ENCODE measurements around the gene AUTS2.

The AUTS2 gene

DNA sequence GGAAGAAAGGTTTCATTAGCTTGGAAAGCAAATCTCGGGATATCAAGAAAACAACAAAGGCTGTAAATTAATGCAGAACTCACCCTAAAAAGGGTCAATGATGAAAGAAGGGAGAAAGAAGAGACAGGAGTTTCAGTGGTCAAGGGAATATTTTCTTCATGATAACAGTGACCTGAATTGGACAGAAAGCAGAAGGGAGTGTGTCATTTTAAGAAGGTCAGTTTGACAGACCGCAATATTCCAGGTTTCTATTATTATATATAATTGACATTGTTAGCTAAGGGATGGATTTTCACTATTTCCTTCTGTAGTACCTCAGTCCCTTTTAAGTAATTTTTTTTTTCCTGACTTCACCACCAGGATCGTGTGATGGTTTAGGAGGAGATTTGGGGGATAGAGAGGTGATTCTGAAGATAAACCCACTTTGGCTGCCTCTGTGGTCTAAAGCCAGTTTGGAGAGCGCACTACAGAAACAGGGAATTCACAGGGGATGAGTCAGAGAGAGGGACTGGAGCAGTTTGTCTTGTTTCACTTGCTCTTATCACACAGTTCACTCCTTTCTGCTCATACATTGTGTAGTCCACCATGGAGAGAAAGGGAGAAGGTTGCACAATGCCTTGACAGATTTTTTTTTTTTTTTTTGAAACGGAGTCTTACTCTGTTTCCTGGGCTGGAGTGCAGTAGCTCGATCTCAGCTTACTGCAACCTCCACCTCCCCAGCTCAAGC, 417.9 kb downstream of the AUTS2 start:
- TF ChIP-seq GATA3 (IDR thresholded peaks at IDR 0.05; ENCODE audit: low read depth, low read length) (no peak), GATA2 (IDR thresholded peaks at IDR 0.05; ENCODE audit: low read depth, low read length) (no peak)

DNA sequence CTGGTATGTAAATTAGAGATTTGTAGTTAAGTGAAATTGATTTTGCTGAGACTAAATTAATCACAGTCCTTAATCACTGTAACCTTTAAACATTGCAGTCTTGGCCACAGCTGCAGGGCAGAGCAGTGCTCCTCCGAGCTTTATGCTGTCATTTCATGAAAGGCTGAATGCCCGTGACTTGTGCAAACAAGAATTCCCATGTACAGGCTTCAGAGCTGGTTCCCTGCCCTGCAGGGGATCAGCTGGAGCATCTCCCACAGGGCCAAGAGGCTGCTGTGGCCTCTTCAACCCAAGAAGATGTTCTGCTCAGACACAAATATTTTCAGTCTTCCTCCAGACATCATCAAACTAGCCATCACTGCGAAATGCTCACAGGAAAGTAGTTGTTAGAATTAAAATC, 419.1 kb downstream of the AUTS2 start:
- TF ChIP-seq GATA3 (IDR thresholded peaks at IDR 0.05; ENCODE audit: low read depth, low read length) (no peak), GATA2 (IDR thresholded peaks at IDR 0.05; ENCODE audit: low read depth, low read length) (no peak)

DNA sequence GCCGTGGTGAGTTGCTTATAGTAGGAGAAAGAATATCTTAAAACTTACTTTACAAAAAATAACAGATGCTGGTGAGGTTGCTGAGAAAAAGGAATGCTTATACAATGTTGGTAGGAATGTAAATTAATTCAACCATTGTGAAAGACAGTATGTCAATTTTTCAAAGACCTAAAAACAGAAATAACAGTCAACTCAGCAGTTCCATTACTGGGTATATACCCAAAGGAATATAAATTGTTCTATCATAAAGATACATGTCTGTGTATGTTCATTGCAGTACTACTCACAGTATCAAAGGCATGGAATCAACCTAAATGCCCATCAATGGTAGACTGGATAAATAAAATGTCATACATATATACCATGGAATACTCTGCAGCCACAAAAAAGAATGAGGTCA, 420.4 kb downstream of the AUTS2 start:
- no peak for TF ChIP-seq GATA2 (IDR thresholded peaks at IDR 0.05; ENCODE audit: low read depth, low read length)
- no peak for TF ChIP-seq GATA3 (IDR thresholded peaks at IDR 0.05; ENCODE audit: low read depth, low read length)

DNA sequence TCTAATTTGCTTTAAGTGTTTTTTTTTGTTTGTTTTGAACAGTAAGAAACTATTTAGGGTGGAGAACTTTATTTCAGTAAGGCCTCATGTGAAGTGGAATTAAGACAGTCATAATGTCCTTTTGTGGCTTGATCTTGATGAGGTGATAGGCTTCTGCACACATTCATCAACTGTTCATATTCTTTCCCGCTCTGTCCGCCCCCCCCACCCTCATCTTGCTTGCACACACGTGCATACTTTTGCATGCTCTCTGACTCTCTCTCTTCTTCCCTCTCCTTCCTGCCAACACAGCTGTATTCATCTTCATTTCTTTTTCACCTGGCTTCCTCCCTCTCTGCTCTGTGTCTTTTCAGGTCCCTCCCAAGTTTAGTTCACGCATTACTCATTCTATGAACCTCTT, 429.6 kb downstream of the AUTS2 start:
- TF ChIP-seq GATA3 (IDR thresholded peaks at IDR 0.05; ENCODE audit: low read depth, low read length) (no peak), GATA2 (IDR thresholded peaks at IDR 0.05; ENCODE audit: low read depth, low read length) (no peak)

DNA sequence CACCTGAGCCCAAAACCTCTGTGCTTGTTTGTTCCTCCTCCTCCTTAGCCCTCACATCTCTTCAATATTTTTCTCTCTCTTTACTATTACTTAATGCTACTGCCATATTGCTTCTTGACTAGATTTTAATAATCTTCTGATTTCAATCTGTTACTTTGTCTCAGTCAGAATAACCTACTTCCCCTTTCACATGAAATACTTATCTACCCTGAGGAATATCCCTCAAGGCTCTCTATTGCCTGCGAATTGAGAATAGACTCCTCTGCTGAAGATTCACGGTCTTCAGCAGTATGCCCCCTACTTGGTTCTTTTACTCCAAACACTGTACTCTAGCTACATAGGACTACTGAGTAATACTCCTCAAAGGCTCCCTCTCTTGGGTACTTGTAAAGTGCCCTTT, 430.3 kb downstream of the AUTS2 start:
- TF ChIP-seq GATA2 (IDR thresholded peaks at IDR 0.05; ENCODE audit: low read depth, low read length), result no peak
- TF ChIP-seq GATA3 (IDR thresholded peaks at IDR 0.05; ENCODE audit: low read depth, low read length), result no peak

DNA sequence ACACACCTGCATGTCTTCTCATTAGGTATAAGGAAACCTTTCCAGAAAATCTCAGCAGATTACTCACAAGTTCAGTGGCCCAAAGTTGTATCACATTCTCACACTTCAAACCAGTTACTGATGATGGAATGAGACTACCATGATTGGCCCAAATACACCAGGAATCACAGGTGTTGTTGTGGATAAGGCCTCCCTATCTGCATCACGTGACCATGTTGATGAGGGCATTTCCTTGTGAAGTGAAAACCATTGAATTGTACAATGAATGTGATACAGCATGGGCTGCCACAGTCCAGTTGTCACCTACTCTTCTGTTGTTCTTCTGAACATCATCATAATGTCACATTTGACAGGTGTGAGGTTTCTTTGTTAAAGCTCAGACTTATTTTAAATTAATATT, 431.7 kb downstream of the AUTS2 start:
- TF ChIP-seq GATA3 (IDR thresholded peaks at IDR 0.05; ENCODE audit: low read depth, low read length) (no peak), GATA2 (IDR thresholded peaks at IDR 0.05; ENCODE audit: low read depth, low read length) (no peak)

DNA sequence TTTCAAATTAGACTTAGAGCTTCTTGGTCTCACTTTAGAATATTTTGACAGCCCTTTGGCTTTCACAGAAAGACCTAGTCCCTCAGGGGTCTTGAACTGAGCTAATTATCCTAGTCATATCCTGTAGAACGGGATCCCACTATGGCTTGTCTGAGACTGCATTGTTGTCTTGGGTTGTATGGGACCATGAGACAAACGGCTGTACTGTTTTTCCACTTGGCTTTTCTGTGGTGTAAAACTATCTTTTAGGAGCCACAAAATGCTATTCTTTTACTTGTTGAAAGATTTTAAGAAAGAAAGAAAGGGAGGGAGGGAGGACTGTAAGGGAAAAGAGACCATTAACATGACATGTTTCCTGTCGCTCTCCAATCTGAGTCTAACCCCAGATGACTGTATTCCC, 432.5 kb downstream of the AUTS2 start:
- no peak for TF ChIP-seq GATA3 (IDR thresholded peaks at IDR 0.05; ENCODE audit: low read depth, low read length)
- no peak for TF ChIP-seq GATA2 (IDR thresholded peaks at IDR 0.05; ENCODE audit: low read depth, low read length)

DNA sequence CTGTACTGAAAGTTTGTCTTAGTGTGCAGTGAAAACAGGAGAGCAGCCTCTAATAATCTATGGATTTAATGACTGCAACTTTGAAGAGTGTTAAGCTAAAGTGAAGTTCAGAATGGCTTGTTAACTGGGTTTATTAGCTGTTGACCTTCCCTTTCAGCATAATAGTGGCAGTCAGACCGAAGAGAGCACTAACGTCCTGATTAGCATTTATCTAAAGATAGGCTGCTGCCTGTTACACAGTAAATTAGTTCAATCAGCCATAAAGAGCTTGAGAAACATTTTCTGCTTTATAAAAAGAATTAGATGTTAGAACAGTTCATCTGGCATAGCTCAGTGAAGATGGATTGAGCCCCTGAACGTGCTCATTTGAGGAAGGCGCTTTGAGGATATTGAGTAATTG, 433.0 kb downstream of the AUTS2 start:
- TF ChIP-seq GATA3 (IDR thresholded peaks at IDR 0.05; ENCODE audit: low read depth, low read length) (no peak), GATA2 (IDR thresholded peaks at IDR 0.05; ENCODE audit: low read depth, low read length) (no peak)

DNA sequence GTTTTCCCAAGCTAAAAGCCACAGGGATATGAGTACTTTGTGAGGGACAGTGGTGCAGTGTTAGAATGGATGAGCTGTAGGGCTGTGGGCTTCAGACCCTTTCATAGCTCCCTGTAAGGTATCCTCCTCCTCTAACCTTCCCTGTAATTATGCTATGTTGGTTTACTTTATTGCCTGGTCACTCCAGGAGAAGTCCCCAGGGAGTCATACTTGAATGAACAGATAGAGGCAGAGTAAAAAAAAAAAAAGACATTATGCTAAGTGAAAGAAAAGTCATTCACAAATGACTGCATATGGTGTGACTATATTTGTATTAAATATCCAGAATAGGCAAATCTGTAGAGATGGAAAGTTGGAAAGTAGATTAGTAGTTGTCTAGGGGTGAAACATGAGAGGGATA, 434.4 kb downstream of the AUTS2 start:
- TF ChIP-seq GATA3 (IDR thresholded peaks at IDR 0.05; ENCODE audit: low read depth, low read length) (no peak), GATA2 (IDR thresholded peaks at IDR 0.05; ENCODE audit: low read depth, low read length) (no peak)

DNA sequence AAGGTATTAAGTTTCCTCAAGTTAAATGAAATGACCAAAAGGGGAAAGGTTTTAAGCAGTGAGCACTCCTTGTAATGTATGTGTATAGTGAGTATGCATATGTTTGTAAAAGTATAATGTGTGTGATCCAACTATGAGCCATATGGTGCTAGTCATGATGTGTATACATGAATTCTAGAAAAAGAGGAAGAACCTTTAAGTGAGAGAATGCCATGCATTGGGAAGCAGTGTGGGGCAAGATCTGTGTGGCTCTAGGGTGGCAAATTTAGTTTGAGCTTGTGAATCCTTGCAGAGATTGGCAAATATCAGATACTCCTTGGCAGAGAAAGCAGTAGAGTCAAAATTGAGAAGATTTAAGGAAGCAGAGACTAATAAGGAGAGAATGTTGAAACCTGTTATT, 435.0 kb downstream of the AUTS2 start:
- TF ChIP-seq GATA2 (IDR thresholded peaks at IDR 0.05; ENCODE audit: low read depth, low read length), result no peak
- TF ChIP-seq GATA3 (IDR thresholded peaks at IDR 0.05; ENCODE audit: low read depth, low read length), result no peak

DNA sequence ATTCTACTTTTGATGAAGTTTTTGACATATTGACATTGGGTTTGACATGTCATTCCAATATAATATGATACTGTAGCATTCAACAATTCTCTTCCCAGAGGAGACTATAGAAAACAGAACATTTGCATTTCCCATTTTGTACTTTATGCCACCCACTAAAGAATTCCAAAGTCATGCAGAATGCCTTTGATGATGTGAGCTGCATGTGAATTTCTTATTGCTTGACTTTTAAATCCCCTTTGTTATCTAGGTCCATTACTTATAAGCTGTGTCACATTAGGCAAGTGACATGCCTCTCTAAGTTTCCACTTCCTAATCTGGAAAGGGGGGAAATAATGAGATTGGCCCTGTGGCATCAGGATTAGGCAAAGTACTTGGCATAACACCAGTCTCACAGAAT, 436.7 kb downstream of the AUTS2 start:
- TF ChIP-seq GATA3 (IDR thresholded peaks at IDR 0.05; ENCODE audit: low read depth, low read length) (no peak), GATA2 (IDR thresholded peaks at IDR 0.05; ENCODE audit: low read depth, low read length) (no peak)

DNA sequence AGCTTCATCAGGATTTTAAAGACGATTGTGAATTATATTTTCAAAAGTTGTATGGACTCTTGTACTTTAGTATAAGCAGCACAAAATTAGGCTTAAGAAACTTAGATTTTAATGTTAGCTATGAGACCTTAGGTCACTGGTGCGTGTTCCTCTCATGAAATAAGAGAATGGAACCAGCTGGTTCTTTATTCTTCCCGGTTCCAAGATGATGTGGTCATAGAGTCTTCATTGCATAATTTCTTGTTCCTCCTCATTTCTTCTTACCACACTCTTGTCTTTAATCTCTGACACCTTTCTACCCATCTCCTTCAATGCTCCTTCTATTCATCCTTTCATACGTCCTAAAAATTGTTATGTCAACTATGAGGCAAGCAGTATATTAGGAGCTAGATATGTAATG, 437.2 kb downstream of the AUTS2 start:
- TF ChIP-seq GATA2 (IDR thresholded peaks at IDR 0.05; ENCODE audit: low read depth, low read length), result no peak
- TF ChIP-seq GATA3 (IDR thresholded peaks at IDR 0.05; ENCODE audit: low read depth, low read length), result no peak

DNA sequence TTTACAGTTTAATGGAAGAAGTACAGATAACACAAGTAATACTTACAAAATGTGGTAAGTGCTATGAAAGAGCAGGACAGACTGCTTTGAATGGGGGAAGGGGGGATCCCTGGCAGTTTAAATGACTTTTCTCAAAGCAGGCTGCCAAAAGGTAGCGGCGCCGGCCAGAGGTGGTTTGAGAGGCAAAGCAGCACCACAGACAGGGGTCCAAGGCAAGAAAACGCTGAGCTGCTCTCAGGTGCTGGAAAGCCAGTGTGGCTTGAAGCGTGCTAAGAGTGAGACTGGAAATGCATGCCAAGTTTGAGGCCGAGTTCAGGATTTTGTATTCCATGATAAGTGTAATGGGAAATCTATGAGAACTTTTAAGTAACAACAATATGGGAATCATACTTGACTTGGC, 437.7 kb downstream of the AUTS2 start:
- TF ChIP-seq GATA3 (IDR thresholded peaks at IDR 0.05; ENCODE audit: low read depth, low read length) (no peak), GATA2 (IDR thresholded peaks at IDR 0.05; ENCODE audit: low read depth, low read length) (no peak)

DNA sequence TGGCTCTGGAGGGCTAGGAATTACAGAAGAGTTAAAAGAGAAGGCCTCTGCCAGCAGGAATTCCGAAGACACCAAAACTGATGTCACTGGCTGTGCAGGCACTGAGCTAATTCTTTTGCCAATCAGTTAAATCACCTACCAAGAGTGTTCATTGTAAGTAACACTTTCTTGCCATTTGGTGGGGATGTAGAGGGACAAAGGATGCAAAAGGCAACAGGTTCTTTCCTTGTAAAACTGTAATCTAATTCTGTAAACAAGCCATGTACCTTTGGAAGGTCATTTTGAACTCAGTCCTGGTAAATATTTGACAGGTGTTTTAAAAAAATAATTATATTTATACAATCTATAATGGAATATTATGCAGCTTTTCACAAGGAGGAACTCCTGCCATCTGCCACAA, 438.4 kb downstream of the AUTS2 start:
- TF ChIP-seq GATA2 (IDR thresholded peaks at IDR 0.05; ENCODE audit: low read depth, low read length) (no peak), GATA3 (IDR thresholded peaks at IDR 0.05; ENCODE audit: low read depth, low read length) (no peak)

DNA sequence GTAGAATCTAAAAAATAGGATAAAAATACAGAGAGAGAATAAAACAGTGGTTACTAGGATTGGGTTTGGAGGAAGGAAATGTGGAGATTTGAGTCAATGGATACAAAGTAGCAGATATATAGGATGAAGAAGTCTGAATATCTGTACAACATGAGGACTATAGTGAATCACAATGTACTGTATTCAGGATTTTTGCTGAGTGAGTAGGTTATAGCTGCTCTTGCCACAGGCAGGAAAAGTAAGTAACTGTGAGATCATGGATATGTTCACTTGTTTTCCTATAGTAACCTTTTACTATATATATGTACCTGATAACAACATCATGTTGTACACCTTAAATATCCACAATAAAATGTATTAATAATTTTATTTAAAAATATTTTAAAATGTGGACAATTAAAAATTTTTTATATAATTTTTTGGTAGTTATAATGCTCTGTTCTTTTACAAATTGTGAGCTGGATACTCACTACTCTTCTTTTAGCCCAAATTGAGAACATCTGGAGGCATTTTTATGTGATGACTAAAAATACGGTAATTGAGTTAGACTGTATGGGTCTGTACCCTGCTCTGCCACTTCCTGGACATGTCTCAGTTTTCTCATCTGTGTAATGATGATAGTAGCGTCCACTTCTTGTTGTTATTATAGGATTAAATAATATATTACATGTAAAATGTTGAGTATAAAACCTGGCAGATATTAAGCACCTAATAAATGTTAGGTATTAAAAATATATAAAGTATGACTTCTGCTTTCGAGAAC, 439.1 kb downstream of the AUTS2 start:
- TF ChIP-seq GATA3 (IDR thresholded peaks at IDR 0.05; ENCODE audit: low read depth, low read length), result no peak
- TF ChIP-seq GATA2 (IDR thresholded peaks at IDR 0.05; ENCODE audit: low read depth, low read length), result no peak
